GM19239 (cell line): Measurements from ENCODE around the gene HNRNPH2.

Experiments used
- DNase-seq: peaks from one replicate; pipeline ENCODE4 v3.0.0; 2011; ENCODE audit warnings: low spot score; ENCODE audit not compliant: insufficient read length
- FAIRE-seq: peaks from 2 replicates; lab custom pipeline; 2011; peaks lifted over from hg19 to GRCh38; lab: Jason Lieb, UNC

HNRNPH2 gene

DNA sequence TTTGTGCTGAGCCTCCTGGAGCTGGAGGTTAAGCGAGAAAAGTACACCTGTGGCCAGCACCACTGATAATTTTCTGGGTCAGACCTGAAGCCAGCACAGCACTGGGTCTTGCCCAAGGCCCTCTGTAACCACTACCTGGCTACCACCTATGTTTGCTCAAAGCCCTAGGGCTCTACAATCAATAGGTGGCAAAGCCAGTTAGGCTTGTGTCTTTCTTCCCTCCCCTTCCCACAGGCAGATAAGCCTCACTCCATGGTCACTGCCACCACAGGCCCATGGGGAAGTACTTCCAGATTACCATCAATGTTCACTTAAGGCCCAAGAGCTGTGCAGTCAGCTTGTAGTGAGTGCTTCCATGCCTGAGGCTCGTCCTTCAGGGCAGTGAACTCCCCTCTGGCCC is 42.1 kb downstream of the HNRNPH2 start:
- DNase-seq (no peak), FAIRE-seq (no peak)

DNA sequence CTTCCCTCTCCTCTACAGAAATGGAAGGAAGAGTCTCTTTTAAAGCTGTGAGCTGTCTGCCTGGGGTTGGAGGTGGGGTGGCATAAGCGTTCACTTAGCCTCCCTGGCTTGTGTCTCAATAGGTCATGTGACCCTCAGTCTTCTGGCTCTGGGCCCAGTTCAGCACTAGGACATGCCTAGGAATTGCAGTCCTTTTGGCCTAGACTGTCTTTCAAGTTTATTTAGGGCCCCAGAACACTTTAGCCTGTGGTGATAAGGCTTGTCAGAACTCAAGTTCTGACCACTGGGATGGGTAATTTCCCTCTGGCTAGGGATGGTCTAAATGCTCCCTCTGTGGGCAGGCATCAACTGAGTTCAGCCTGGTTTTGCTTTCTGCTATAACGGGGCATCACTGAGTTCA is 42.9 kb downstream of the HNRNPH2 start:
- no peak for DNase-seq
- FAIRE-seq: no peak

DNA sequence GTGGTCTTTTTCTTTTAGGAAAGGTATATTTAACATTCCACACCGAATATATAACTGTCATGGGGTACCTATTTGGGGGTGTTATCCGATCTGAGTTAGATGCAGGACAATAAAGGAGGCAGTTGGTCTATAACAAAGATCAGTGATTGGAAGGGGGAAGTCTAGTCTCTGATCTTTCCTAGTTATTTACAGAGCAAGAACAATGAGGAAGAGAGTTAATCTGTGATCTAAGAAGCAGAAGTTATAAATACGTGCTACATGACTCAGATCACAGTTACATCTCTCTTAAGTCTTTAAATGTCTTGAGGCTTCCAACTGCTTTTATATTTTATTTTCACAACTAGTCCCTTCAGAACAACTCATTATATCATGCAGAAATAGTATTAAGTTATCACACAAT is 44.0 kb downstream of the HNRNPH2 start:
- DNase-seq (no peak), FAIRE-seq (no peak)

DNA sequence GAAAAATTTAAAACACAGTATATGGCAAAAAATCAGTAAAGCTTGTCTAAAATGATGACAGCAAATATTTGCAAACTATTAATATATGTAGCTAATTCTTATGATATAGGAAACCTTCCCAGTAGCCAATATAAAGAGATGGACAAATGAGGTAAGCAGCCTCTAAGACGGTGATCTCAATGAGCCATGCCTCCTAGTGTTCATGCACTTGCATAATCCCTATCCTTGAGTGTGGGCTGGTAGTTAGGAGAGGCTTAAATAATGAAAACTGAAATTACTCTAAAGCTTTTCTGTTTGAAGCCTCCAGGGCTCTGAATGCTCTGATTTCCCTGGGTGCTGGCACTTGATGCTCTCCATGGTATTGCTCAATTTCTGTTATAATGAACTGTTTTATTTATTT is 52.6 kb downstream of the HNRNPH2 start:
- DNase-seq (no peak), FAIRE-seq (no peak)

DNA sequence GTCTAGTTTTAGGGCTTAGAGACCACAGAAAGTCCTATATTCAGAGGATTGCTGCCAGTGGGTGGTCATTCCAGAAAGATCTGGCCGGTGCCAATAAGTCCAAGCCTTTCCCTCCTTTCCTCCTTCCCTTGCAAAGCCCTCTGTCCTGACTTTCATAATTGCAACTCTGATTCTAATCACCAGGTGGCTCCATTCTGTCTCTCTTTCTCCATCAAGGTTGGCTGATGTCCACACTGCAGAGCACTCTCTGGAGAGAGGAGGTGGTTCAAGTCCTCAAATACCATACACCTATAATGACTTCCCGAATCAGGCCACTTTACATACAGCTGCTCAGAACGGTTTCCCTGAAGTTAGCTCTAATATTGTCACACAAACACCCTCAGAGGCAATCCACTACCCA is 54.9 kb downstream of the HNRNPH2 start:
- FAIRE-seq (no peak), DNase-seq (no peak)
